ENCODE measurements around the gene RARS1.
A peak's percentile ranks its signal among the peaks of the same experiment; 100 is the strongest.

The RARS1 gene

GRCh38 chr5:168486136-168486879, at the start of gene RARS1:
TSS of gene RARS1 (plus strand) at chr5:168486471. CDS start at chr5:168486499, 28 bp downstream.
- DNase-seq: peak; percentile 67

GRCh38 chr5:168438349-168438748, 47.9 kb upstream of the RARS1 start:
- no peak for DNase-seq

DNA sequence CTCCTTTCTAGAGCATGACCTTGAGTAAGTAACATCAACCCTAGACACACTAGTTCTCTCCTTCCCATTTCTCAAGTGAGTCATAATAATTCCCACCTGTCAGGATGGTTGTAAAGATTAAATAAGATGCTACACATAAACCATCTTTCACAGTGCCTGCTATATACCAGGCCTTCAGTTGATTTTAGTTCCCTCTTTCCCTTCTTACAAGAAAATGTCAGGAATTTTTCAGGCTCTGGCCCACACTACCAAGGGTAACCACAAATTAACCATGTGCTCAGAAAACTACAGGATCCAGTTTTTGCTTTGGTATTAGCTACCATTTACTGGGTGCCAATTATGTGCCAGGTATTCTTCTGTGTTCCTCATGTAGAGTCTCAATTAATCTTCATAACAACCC, 42.7 kb upstream of the RARS1 start:
- no peak for DNase-seq

GRCh38 chr5:168443950-168444700, 42.1 kb upstream of the RARS1 start:
- no peak for DNase-seq

DNA sequence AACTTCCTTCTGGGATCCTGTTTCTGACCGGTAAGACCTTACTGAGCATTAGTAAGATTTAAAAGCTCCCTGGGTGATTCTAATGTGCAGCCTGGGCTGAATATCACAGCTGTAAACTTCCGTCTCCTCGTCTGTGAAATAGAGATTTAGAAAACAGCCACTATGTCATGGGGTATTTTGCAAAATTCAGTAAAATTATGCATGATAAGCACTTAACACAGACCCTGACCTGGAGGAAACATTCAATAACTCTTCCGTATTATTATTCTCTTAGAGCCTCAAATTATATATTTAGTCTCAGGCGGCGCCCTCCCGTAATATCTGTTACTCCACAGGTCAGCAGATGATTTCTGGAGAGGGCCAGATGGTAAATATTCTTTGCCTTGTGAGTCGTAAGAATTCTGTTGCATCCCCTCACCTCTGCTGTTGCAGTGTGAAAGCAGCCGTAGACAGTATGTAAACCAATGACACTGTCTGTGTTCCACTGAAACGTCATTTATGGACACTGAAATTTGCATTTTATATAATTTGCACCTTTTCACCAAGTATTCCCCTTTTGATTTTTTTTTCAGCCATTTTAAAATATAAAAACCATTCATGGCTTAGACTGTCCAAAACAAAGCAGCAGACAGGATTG, 39.2 kb upstream of the RARS1 start:
- no peak for DNase-seq

GRCh38 chr5:168447808-168448207, 38.5 kb upstream of the RARS1 start:
- no peak for DNase-seq

DNA sequence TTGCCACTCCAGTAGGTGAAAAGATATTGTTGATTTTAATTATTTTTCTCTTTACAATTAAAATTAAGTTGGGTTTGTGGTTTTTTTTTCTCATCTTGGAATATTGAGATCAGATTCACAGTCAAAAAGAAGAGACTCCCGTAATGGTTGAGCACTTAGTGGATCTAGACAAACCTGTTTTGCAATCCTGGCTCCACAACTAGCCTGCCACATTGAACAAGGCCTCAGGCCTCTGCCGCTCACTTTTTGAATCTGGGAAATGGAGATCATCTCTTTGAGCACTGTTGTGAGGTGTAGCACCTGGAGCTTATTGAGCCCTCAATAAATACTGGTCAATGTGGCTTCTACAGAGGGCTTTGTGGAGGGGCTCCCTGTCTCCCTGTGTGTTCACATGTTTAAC, 37.1 kb upstream of the RARS1 start:
- DNase-seq: peak; percentile 15

DNA sequence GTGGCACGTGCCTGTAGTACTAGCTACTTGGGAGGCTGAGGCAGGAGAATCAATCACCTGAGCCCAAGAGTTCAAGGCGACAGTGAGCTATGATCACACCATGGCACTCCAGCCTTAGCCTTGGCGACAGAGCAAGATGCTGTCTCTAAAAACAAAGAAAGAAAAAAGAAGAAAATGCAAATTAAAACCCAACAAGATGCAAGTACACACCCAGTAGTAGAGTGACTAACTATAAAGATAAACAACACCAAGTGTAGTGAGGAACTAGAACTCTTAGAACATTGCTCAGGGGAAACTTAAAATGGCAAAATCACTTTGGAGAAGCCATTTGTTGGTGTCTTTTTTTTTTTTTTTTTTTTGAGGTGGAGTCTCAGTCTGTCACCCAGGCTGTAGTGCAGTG, 34.7 kb upstream of the RARS1 start:
- no peak for DNase-seq

- DNase-seq: no peak
Observed at GRCh38 chr5:168455201-168455600, 31.1 kb upstream of the RARS1 start.

DNA sequence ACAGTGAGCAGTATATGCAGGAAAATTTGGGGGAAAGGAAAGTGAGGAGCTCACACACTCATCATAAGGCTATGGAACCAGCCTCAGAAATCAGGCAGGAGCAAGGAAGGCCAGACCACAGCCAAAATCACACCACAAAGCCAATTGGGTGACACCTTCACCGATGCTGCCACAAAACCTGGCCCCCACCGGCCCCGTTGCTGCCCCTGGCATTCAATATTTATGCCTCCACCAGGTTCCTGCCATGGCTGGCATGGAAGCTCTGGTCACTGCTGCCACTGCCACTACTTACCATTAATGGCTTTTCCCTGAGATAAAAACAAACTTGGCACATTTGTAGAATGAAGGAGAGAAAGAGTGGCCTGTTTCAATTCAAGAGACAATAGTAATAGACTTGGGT, 28.7 kb upstream of the RARS1 start:
- no peak for DNase-seq

- no peak for DNase-seq
Observed at GRCh38 chr5:168460606-168461005, 25.7 kb upstream of the RARS1 start.

DNA sequence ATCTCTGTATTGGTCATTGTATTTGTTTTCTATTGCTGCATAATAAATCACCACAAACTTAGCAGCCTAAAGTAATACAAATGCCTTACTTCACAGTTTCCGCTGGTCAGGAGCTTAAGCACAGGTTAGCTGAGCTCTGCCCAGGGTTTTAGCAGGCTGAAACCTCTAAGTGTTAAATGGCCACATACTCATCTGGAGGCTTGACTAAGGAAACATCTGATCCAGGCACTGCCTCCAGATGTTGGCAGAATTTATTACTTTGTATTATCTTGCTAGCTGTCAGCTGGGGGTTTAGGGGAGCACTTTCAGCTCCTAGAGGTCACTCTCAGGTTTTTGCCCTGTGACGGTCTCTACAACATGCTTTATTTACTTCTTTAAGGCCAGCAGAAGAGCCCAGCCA, 23.2 kb upstream of the RARS1 start:
- DNase-seq: no peak

GRCh38 chr5:168464214-168464613, 22.1 kb upstream of the RARS1 start:
- DNase-seq: no peak

- DNase-seq: no peak
Observed at GRCh38 chr5:168464641-168465040, 21.6 kb upstream of the RARS1 start.

GRCh38 chr5:168467755-168468330, 18.4 kb upstream of the RARS1 start:
- no peak for DNase-seq

DNA sequence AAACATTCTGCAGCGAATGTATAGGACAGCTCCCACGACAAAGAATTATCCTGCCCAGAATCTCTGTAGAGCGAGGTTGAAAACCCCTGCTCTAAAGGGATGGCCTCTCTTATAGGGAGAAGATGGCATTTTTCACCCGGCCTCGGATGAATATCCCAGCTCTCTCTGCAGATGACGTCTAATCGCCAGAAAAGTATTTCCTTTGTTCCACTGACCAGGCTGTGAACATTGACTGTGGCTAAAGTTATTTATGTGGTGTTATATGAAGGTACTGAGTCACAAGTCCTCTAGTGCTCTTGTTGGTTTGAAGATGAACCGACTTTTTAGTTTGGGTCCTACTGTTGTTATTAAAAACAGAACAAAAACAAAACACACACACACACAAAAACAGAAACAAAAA, 17.4 kb upstream of the RARS1 start:
- no peak for DNase-seq

GRCh38 chr5:168469816-168470215, 16.5 kb upstream of the RARS1 start:
- no peak for DNase-seq

- DNase-seq: no peak
Observed at GRCh38 chr5:168471785-168472184, 14.5 kb upstream of the RARS1 start.

DNA sequence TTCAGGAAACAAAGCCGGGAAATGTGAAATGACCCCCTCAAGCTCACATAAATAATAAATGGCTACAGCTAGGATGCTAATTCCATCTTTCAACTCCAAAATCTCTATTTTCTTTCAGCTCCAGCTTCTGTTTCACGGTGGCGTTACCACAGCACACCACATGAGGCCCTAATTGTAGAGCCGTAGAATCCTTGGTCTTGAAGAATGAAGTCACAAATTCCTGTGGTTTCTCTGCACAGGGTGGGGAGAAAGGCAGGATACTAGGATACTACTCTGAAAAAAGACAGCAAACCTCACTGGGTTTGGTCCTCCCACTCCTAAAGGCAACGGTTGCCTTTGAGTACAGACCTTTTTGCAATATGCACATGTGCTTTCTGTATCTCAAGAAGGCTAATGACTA, 13.9 kb upstream of the RARS1 start:
- no peak for DNase-seq

DNA sequence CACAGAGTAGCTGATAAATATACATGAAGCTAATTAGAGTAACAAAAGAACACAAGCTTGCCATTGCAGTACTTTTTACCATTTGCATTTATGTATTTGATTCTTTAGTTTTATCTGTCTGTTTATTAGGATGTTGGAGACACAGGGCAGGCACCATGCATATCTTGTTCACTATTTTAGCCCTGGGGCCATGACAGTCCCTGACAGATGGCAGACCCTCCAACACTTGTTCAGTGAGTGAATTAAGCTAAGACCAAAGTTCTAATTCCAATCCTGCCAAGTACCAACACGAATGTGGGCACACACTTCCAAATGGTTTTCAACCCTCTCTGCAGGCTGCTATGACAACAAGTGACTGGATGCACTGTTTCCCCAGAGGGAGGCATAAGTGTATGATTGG, 12.0 kb upstream of the RARS1 start:
- DNase-seq: no peak

- no peak for DNase-seq
Observed at GRCh38 chr5:168477060-168477459, 9.2 kb upstream of the RARS1 start.

DNA sequence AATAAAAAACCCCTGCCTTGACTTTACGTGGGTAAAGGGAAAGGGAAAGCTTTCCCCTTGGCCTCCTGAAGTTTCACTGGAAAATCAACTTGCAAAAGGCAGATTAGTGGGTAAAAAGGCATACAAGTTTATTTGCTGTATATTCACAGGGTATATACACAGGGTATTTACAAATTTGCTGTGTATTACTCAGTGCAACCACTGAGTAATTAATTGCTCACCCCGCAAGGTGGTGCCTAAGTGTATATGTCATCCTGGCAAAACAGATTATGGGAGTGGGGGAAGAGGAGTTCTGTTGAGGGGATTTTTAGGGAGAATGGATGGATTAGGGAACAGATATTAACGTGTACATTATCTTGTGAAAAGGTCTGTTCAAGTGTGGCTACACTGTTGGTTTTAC, 7.1 kb upstream of the RARS1 start:
- no peak for DNase-seq

DNA sequence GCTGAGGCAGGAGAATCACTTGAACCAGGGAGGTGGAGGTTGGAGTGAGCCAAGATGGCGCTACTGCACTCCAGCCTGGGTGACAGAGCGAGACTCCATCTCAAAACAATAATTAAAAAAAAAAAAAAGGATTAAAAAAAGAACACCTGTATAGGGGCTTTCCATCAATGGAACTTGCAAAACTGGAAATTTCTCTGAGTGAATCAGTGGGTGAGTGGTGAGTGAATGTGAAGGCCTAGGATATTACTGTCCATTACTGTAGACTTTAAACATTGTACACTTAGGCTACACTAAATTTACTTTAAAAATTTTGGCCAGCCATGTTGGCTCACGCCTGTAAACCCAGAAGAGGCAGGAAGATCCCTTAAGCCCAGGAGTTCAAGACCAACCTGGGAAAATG, 5.7 kb upstream of the RARS1 start:
- no peak for DNase-seq

- no peak for DNase-seq
Observed at GRCh38 chr5:168481330-168481788, 4.9 kb upstream of the RARS1 start.
